KMS-11 (cell line): ENCODE results near the gene SLC7A7.

Experiments used
- H2AFZ ChIP-seq: fragments of 200-600 bp; sonication (generic); 2 replicates; pipeline ENCODE4 v1.6.1; 2016; ENCODE audit warnings: antibody characterized with exemption, mixed run types, low read depth
- H3K27ac ChIP-seq: fragments of 200-600 bp; sonication (generic); 2 replicates; pipeline ENCODE4 v1.6.1; 2016; ENCODE audit warnings: mild to moderate bottlenecking, mixed run types
- H3K27me3 ChIP-seq: fragments of 200-600 bp; sonication (generic); 2 replicates; pipeline ENCODE4 v1.6.1; 2017; ENCODE audit warnings: mild to moderate bottlenecking, low read depth, mixed run types, moderate library complexity; ENCODE audit not compliant: insufficient read depth
- H3K36me3 ChIP-seq: fragments of 200-600 bp; sonication (generic); 2 replicates; pipeline ENCODE4 v1.6.1; 2017; ENCODE audit warnings: mild to moderate bottlenecking, mixed run types; ENCODE audit not compliant: insufficient read depth
- H3K4me1 ChIP-seq: fragments of 200-600 bp; sonication (generic); 2 replicates; pipeline ENCODE4 v1.6.1; 2016; ENCODE audit warnings: mild to moderate bottlenecking, low read depth, mixed run types; ENCODE audit not compliant: poor library complexity, severe bottlenecking
- H3K4me2 ChIP-seq: fragments of 200-600 bp; sonication (generic); 2 replicates; pipeline ENCODE4 v1.7.0; 2016; ENCODE audit warnings: mild to moderate bottlenecking, mixed run types
- H3K4me3 ChIP-seq: fragments of 200-600 bp; sonication (generic); IDR thresholded peaks from 2 replicates; pipeline ENCODE4 v1.6.1; 2017; ENCODE audit warnings: low read depth, low read length, mixed read lengths; ENCODE audit not compliant: insufficient read depth
- H3K79me2 ChIP-seq: fragments of 200-600 bp; sonication (generic); 2 replicates; pipeline ENCODE4 v1.6.1; 2016; ENCODE audit warnings: low read depth, mixed run types; ENCODE audit not compliant: insufficient read depth
- H3K9ac ChIP-seq: fragments of 200-600 bp; sonication (generic); 2 replicates; pipeline ENCODE4 v1.6.1; 2016; ENCODE audit warnings: mild to moderate bottlenecking, mixed run types
- H4K20me1 ChIP-seq: fragments of 200-600 bp; sonication (generic); 2 replicates; pipeline ENCODE4 v1.6.1; 2016; ENCODE audit warnings: mild to moderate bottlenecking, mixed run types; ENCODE audit not compliant: insufficient read depth
- CTCF ChIP-seq: fragments of 200-600 bp; sonication (generic); conservative IDR thresholded peaks from 2 replicates; pipeline ENCODE4 v1.6.1; 2017; ENCODE audit warnings: low read depth, mild to moderate bottlenecking, antibody characterized with exemption, low read length, moderate library complexity, mixed read lengths

SLC7A7 gene

GRCh38 chr14:22850944-22851764 is 35.9 kb upstream of the SLC7A7 start:
- no peak overlapping the region for H3K27ac ChIP-seq
- no peaks in the 10 kb centered on the region for H3K27me3 ChIP-seq
- H2AFZ ChIP-seq: no peak overlapping the region
- no peaks in the 10 kb centered on the region for H3K36me3 ChIP-seq
- no peak overlapping the region for H3K4me2 ChIP-seq
- H3K9ac ChIP-seq: no peak overlapping the region
- no peaks in the 10 kb centered on the region for H3K79me2 ChIP-seq
- H4K20me1 ChIP-seq: no peaks in the 10 kb centered on the region
- peaks cover 24% of the 10 kb centered on the region for H3K4me1 ChIP-seq
- H3K4me3 ChIP-seq: no peak overlapping the region
- TF ChIP-seq CTCF: no peak

DNA sequence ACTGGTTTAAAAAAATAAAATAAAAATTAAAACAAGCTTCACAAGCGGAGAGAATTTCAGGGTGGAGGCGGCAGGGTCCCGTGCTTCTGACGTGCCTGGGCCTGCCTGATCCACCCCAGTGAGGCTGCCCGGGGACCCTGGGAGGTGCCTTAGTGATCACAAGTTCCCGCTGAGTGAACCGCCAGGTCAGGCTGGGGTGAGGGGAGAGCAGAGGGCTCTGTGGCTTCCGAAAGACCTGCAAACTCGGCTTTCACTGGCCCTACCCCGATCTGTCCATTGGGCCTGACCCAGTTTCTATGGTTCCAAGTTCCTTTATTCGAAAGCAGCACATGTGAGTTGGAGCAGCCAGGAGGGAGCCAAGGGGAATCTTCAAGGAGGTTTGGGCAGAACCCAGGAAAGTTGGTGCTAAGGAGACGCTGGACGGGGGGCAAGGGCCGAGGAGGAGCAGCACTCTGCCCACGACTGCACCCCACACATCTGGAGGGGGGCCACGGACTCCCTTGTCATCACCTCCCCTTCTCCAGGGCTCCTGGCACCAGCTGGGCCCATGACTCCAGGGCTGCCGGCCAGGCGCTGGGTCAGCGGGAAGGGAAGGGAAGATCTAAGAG is 34.1 kb upstream of the SLC7A7 start:
- Histone ChIP-seq H3K27ac (no peak overlapping the region), H4K20me1 (no peaks in the 10 kb centered on the region), H3K27me3 (no peaks in the 10 kb centered on the region), H3K4me2 (no peak overlapping the region), H3K4me3 (no peak overlapping the region), H3K36me3 (no peaks in the 10 kb centered on the region), H3K4me1 (peaks cover 17% of the 10 kb centered on the region), H3K79me2 (no peaks in the 10 kb centered on the region), H3K9ac (no peak overlapping the region), H2AFZ (no peak overlapping the region)
- TF ChIP-seq CTCF: no peak

DNA sequence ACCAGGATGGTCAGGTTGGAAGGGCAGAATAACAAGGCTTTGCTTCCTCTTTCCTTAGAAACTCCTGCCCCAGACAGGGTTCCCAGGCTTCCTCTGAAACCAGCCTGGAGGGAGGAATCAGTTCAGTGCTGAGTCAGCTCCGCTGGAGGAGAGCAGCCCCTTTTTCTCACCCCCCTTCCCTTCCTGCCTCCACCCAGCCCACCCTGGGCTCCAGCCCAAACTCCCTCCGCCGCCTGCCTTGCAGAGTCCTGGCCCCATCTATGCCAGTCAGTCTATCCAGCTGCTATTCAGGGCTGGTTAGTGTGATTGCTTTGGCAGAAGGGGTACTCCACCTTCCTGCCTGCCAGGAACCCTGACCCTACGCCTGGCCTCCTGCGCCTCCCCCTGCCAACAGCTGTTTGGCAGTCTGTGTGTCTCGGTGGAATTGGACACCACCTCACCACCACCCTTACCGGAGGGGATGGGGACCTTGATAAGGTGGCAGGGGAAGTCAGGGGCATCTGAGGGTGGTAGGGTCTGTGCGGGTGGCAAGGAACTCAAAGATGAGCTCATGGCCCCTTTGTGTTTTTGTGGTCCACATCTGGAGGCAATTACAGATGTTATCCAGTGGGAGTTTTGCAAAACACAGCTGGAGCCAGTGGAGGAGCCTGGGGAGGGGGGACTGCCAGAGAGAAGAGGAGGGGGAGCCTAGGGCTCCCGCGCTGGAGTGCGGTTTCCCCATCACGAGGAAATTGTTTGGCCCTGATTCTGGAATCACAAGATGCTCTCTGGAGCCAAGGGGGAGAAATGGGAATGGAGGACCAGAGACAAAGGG is 33.3 kb upstream of the SLC7A7 start:
- H3K27ac ChIP-seq: no peak overlapping the region

More for the DNA sequence above, 33.3 kb upstream of the SLC7A7 start:
- H3K4me3 ChIP-seq: no peak overlapping the region
- H2AFZ ChIP-seq: no peak overlapping the region
- H3K9ac ChIP-seq: no peak overlapping the region
- no peaks in the 10 kb centered on the region for H3K79me2 ChIP-seq
- no peaks in the 10 kb centered on the region for H3K36me3 ChIP-seq
- TF ChIP-seq CTCF: no peak
- no peaks in the 10 kb centered on the region for H4K20me1 ChIP-seq
- no peak overlapping the region for H3K4me2 ChIP-seq
- peaks cover 14% of the 10 kb centered on the region for H3K4me1 ChIP-seq
- H3K27me3 ChIP-seq: no peaks in the 10 kb centered on the region
